Stimulated activated CD8-positive, alpha-beta memory T cell treated with anti-CD3 and anti-CD28 coated beads, Interleukin-4, amount 100 ng/mL, for 1 hour (primary cell): ENCODE data around the gene SCYGR2.

Experiments used
- DNase-seq, 2 donors: peaks; one replicate each; pipeline ENCODE4 v3.0.0-alpha.2; 2020; ENCODE audit warnings: low read depth in 2 of 2, low spot score in 1 of 2

Gene SCYGR2

GRCh38 chr2:227612546-227613271 lies 14.0 kb downstream of the SCYGR2 start:
- no peak for DNase-seq

- DNase-seq = no peak
These were observed 14.6 kb downstream of the SCYGR2 start for GRCh38 chr2:227613272-227613660.

- no peak for DNase-seq
These were observed 15.6 kb downstream of the SCYGR2 start for GRCh38 chr2:227614246-227614645.

- no peak for DNase-seq
These were observed 16.0 kb downstream of the SCYGR2 start, which contains the start of gene SCYGR3 for GRCh38 chr2:227614740-227615139. Gene SCYGR3 (minus strand): TSS chr2:227614840. CDS start chr2:227614840, 0 bp downstream.

- DNase-seq = no peak
These were observed 16.5 kb downstream of the SCYGR2 start for GRCh38 chr2:227615181-227615580.

GRCh38 chr2:227615906-227616305 lies 17.2 kb downstream of the SCYGR2 start:
- no peak for DNase-seq

- no peak for DNase-seq
These were observed 17.9 kb downstream of the SCYGR2 start for GRCh38 chr2:227616631-227617030.

GRCh38 chr2:227617316-227618230 lies 18.9 kb downstream of the SCYGR2 start, which contains the start of gene SCYGR4:
Gene SCYGR4 (plus strand): TSS chr2:227617498. CDS start chr2:227617498, 0 bp downstream.
- DNase-seq = no peak

GRCh38 chr2:227623226-227623625 lies 24.5 kb downstream of the SCYGR2 start:
- no peak for DNase-seq

GRCh38 chr2:227625420-227625819 lies 26.7 kb downstream of the SCYGR2 start:
- no peak for DNase-seq

GRCh38 chr2:227626580-227627151 lies 28.0 kb downstream of the SCYGR2 start:
- no peak for DNase-seq

- no peak for DNase-seq
These were observed 29.1 kb downstream of the SCYGR2 start for GRCh38 chr2:227627769-227628168.

- DNase-seq = no peak
These were observed 30.7 kb downstream of the SCYGR2 start for GRCh38 chr2:227629435-227629834.

GRCh38 chr2:227630322-227630721 lies 31.6 kb downstream of the SCYGR2 start:
- no peak for DNase-seq

GRCh38 chr2:227632827-227633226 lies 34.1 kb downstream of the SCYGR2 start:
- no peak for DNase-seq

- DNase-seq = no peak
These were observed 35.5 kb downstream of the SCYGR2 start for GRCh38 chr2:227634201-227634600.

GRCh38 chr2:227642656-227643055 lies 44.0 kb downstream of the SCYGR2 start:
- no peak for DNase-seq

- DNase-seq = no peak
These were observed 45.4 kb downstream of the SCYGR2 start for GRCh38 chr2:227643990-227644551.
